IMR-90 (cell line): Measurements from ENCODE around the gene WDR1.

ENCODE experiments used
- BHLHE40 ChIP-seq: fragments of 150-350 bp; IDR thresholded peaks from 2 replicates; pipeline ENCODE4 v1.6.1; 2016; ENCODE audit warnings: mild to moderate bottlenecking, low read depth, low read length
- CTCF ChIP-seq: conservative IDR thresholded peaks from 2 replicates; pipeline ENCODE4 v1.5.1; 2012; ENCODE audit warnings: mild to moderate bottlenecking, low read depth, low read length, improper control_type of control experiment
- NFE2L2 ChIP-seq: fragments of 150-350 bp; IDR thresholded peaks from 2 replicates; pipeline ENCODE4 v1.6.1; 2016; ENCODE audit warnings: low read depth, mild to moderate bottlenecking, low read length
- POLR2A ChIP-seq: IDR thresholded peaks from 2 replicates; pipeline ENCODE4 v1.6.1; 2012; ENCODE audit warnings: mild to moderate bottlenecking, low read depth, low read length
- RAD21 ChIP-seq: IDR thresholded peaks from 2 replicates; pipeline ENCODE4 v1.6.1; 2012; ENCODE audit warnings: low read length, improper control_type of control experiment

GRCh38 chr4:10083861-10084641 is 32.5 kb downstream of the WDR1 start:
- TF ChIP-seq CTCF (no peak), POLR2A (no peak), RAD21 (no peak), NFE2L2 (no peak), BHLHE40 (no peak)
